SK-N-SH (cell line): ENCODE results near the gene PCDHB13. TPM values are rescaled to one million over a fixed set of nuclear protein-coding genes. Genes with fewer than 3 reads are reported as not detected.

ENCODE experiments used
- CTCF ChIA-PET: fragments of 300-600, 350-600 bp; formaldehyde crosslinking; extraction: SDS; loops from one replicate; lab custom pipeline; 2021; lab: Yijun Ruan, JAX
- POLR2A ChIA-PET: fragments of 350-600 bp; sonication (Branson Sonifier 250); formaldehyde crosslinking; extraction: SDS; loops from one replicate; lab custom pipeline; 2020; ENCODE audit warnings: antibody characterized with exemption, inconsistent platforms; lab: Yijun Ruan, JAX
- DNase-seq: peaks from one replicate; pipeline ENCODE4 v3.0.0; 2012
- H2AFZ ChIP-seq: fragments of 200-600 bp; sonication (generic); 2 replicates; pipeline ENCODE4 v1.8.1; 2016; ENCODE audit warnings: antibody characterized with exemption, mild to moderate bottlenecking, low read depth
- H3F3A ChIP-seq: fragments of 200-600 bp; sonication (generic); replicated peaks from 2 replicates; pipeline ENCODE3; 2016; ENCODE audit warnings: antibody characterized with exemption, mild to moderate bottlenecking; ENCODE audit not compliant: insufficient read depth
- H3K27ac ChIP-seq, 2 experiments: fragments of 200-500 bp in 1 of 2; fragments of 200-600 bp in 1 of 2; sonication (Bioruptor generic) in 1 of 2; sonication (generic), shearing (Covaris generic) in 1 of 2; 2 replicates each; pipeline versions ENCODE4 v1.5.1 to v1.6.1; 2014 to 2016; ENCODE audit warnings: low read depth in 2 of 2, inconsistent platforms in 1 of 2, low read length in 1 of 2, mild to moderate bottlenecking in 1 of 2, mixed read lengths in 1 of 2
- H3K27me3 ChIP-seq: fragments of 200-600 bp; sonication (generic), shearing (Covaris generic); 2 replicates; pipeline ENCODE4 v1.6.1; 2016; ENCODE audit warnings: mixed run types; ENCODE audit not compliant: insufficient read depth
- H3K36me3 ChIP-seq, 2 experiments: fragments of 200-500 bp in 1 of 2; fragments of 200-600 bp in 1 of 2; sonication (Bioruptor generic) in 1 of 2; sonication (generic) in 1 of 2; replicated peaks in 1 of 2; 2 replicates each; pipeline versions ENCODE3 to v1.5.1; 2014 to 2016; ENCODE audit warnings: low read length in 1 of 2, mild to moderate bottlenecking in 1 of 2; ENCODE audit not compliant: insufficient read depth in 2 of 2, control insufficient read depth in 1 of 2
- H3K4me1 ChIP-seq, 2 experiments: fragments of 200-500 bp in 1 of 2; fragments of 200-600 bp in 1 of 2; sonication (Bioruptor generic) in 1 of 2; sonication (generic), shearing (Covaris generic) in 1 of 2; 2 replicates each; pipeline versions ENCODE4 v1.5.1 to v1.6.1; 2014 to 2016; ENCODE audit warnings: low read depth in 1 of 2, low read length in 1 of 2, mixed run types in 1 of 2; ENCODE audit not compliant: insufficient read depth in 2 of 2, control insufficient read depth in 1 of 2
- H3K4me2 ChIP-seq: fragments of 200-600 bp; sonication (generic), shearing (Covaris generic); 2 replicates; pipeline ENCODE4 v1.6.1; 2017; ENCODE audit warnings: mixed run types
- H3K4me3 ChIP-seq, 2 experiments: fragments of 200-500 bp in 1 of 2; fragments of 200-600 bp in 1 of 2; sonication (Bioruptor generic) in 1 of 2; sonication (generic), shearing (Covaris generic) in 1 of 2; 2 replicates each; pipeline versions ENCODE4 v1.5.1 to v1.8.1; 2014 to 2016; ENCODE audit warnings: low read depth in 2 of 2, inconsistent platforms in 1 of 2, low read length in 1 of 2, mild to moderate bottlenecking in 1 of 2, mixed read lengths in 1 of 2, moderate library complexity in 1 of 2
- H3K79me2 ChIP-seq: fragments of 200-600 bp; sonication (generic); 2 replicates; pipeline ENCODE4 v1.8.1; 2017; ENCODE audit warnings: mild to moderate bottlenecking; ENCODE audit not compliant: insufficient read depth
- H3K9ac ChIP-seq: fragments of 200-600 bp; sonication (generic); 2 replicates; pipeline ENCODE4 v1.6.1; 2017; ENCODE audit warnings: mixed run types
- H3K9me2 ChIP-seq: fragments of 200-600 bp; sonication (generic); 2 replicates; pipeline ENCODE4 v1.6.1; 2017; ENCODE audit warnings: mixed run types
- H3K9me3 ChIP-seq: fragments of 200-600 bp; sonication (generic); 2 replicates; pipeline ENCODE4 v1.6.1; 2017; ENCODE audit warnings: mixed run types, mild to moderate bottlenecking, moderate library complexity
- H4K20me1 ChIP-seq: fragments of 200-600 bp; sonication (generic); 2 replicates; pipeline ENCODE4 v1.6.1; 2017; ENCODE audit warnings: mild to moderate bottlenecking, mixed run types; ENCODE audit not compliant: insufficient read depth
- CHD2 ChIP-seq: fragments of 150-350 bp; IDR thresholded peaks from 2 replicates; pipeline ENCODE4 v1.6.1; 2018; ENCODE audit warnings: low read length; ENCODE audit not compliant: partially characterized antibody
- FOSL2 ChIP-seq: IDR thresholded peaks from 2 replicates; pipeline ENCODE4 v1.4.0; 2012; ENCODE audit warnings: low read depth, mild to moderate bottlenecking, moderate library complexity, borderline replicate concordance
- GABPA ChIP-seq: IDR thresholded peaks from 2 replicates; pipeline ENCODE4 v1.4.0; 2012; ENCODE audit warnings: low read depth, mild to moderate bottlenecking
- IRF3 ChIP-seq: fragments of 150-350 bp; IDR thresholded peaks from 2 replicates; pipeline ENCODE4 v1.6.1; 2016; ENCODE audit warnings: mild to moderate bottlenecking, low read depth, low read length
- MAX ChIP-seq: IDR thresholded peaks from 2 replicates; pipeline ENCODE4 v1.4.0; 2012; ENCODE audit warnings: low read depth
- MXI1 ChIP-seq: IDR thresholded peaks from 2 replicates; pipeline ENCODE4 v1.6.1; 2012; ENCODE audit warnings: mild to moderate bottlenecking, low read depth, low read length, improper control_type of control experiment
- RFX5 ChIP-seq: IDR thresholded peaks from 2 replicates; pipeline ENCODE4 v1.6.1; 2012; ENCODE audit warnings: mild to moderate bottlenecking, improper control_type of control experiment, low read length
- RXRA ChIP-seq: IDR thresholded peaks from 2 replicates; pipeline ENCODE4 v1.4.0; 2012; ENCODE audit warnings: low read depth, mild to moderate bottlenecking, borderline replicate concordance
- TAF1 ChIP-seq: IDR thresholded peaks from 2 replicates; pipeline ENCODE4 v1.6.1; 2012; ENCODE audit warnings: low read depth, mild to moderate bottlenecking, low read length, moderate library complexity, borderline replicate concordance
- YY1 ChIP-seq: IDR thresholded peaks from 2 replicates; pipeline ENCODE4 v1.4.0; 2012; ENCODE audit warnings: low read depth, mild to moderate bottlenecking
- WGBS: methylation state at CpG from one replicate; pipeline ENCODE4 v1.1.6; 2017; ENCODE audit warnings: low lambda C conversion rate; 5-methylcytosine and 5-hydroxymethylcytosine counted together
- polyA plus RNA-seq, 3 experiments: library from polyadenylated mRNA; depleted of rRNA; stranded (reverse); fragments of >200 nt; gene quantifications; 2 replicates each; pipeline ENCODE4 v1.2.3, GENCODE V29; 2012
- TF ChIP-seq, protein P1 (sequence below): fragments of 200-600 bp; sonication (generic); IDR thresholded peaks from 2 replicates; pipeline ENCODE4 v1.6.1; 2017; ENCODE audit warnings: antibody characterized with exemption, mild to moderate bottlenecking, moderate library complexity
- TF ChIP-seq, protein P2 (sequence below): IDR thresholded peaks from 2 replicates; pipeline ENCODE4; 2012
- TF ChIP-seq, protein P3 (sequence below): IDR thresholded peaks from 2 replicates; pipeline ENCODE4 v1.4.0; 2012; ENCODE audit warnings: low read depth, borderline replicate concordance

PCDHB13 gene
- polyA plus RNA-seq, 1 of the 3 experiments (the other 2 are of a cell fraction) = 0.85 TPM

GRCh38 chr5:141236516-141237313, 23.0 kb downstream of the PCDHB13 start:
- Histone ChIP-seq H3K79me2 (no peaks in the 10 kb centered on the region), H3K9ac (no peak overlapping the region), H3K36me3 (no peaks in the 10 kb centered on the region), H2AFZ (no peak overlapping the region), H3K9me3 (peaks cover 13% of the 10 kb centered on the region), H3K9me2 (no peaks in the 10 kb centered on the region), H3K4me2 (no peak overlapping the region), H3K4me1 (no peaks in the 10 kb centered on the region), H3K4me3 (no peak overlapping the region; a peak in 1 of 4 replicates), H3K27ac (no peak overlapping the region), H3K27me3 (no peaks in the 10 kb centered on the region), H3F3A (peaks cover 3% of the 10 kb centered on the region), H4K20me1 (no peaks in the 10 kb centered on the region)
- no peak for DNase-seq
- TF ChIP-seq TAF1 (no peak), RXRA (no peak), IRF3 (no peak), GABPA (no peak), YY1 (no peak), RFX5 (no peak), FOSL2 (no peak), MXI1 (no peak), CHD2 (no peak), MAX (no peak)
- TF ChIP-seq, protein P1, sequence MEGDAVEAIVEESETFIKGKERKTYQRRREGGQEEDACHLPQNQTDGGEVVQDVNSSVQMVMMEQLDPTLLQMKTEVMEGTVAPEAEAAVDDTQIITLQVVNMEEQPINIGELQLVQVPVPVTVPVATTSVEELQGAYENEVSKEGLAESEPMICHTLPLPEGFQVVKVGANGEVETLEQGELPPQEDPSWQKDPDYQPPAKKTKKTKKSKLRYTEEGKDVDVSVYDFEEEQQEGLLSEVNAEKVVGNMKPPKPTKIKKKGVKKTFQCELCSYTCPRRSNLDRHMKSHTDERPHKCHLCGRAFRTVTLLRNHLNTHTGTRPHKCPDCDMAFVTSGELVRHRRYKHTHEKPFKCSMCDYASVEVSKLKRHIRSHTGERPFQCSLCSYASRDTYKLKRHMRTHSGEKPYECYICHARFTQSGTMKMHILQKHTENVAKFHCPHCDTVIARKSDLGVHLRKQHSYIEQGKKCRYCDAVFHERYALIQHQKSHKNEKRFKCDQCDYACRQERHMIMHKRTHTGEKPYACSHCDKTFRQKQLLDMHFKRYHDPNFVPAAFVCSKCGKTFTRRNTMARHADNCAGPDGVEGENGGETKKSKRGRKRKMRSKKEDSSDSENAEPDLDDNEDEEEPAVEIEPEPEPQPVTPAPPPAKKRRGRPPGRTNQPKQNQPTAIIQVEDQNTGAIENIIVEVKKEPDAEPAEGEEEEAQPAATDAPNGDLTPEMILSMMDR = no peak
- TF ChIP-seq, protein P2, sequence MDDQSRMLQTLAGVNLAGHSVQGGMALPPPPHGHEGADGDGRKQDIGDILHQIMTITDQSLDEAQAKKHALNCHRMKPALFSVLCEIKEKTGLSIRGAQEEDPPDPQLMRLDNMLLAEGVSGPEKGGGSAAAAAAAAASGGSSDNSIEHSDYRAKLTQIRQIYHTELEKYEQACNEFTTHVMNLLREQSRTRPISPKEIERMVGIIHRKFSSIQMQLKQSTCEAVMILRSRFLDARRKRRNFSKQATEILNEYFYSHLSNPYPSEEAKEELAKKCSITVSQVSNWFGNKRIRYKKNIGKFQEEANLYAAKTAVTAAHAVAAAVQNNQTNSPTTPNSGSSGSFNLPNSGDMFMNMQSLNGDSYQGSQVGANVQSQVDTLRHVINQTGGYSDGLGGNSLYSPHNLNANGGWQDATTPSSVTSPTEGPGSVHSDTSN = no peak
- TF ChIP-seq, protein P3, sequence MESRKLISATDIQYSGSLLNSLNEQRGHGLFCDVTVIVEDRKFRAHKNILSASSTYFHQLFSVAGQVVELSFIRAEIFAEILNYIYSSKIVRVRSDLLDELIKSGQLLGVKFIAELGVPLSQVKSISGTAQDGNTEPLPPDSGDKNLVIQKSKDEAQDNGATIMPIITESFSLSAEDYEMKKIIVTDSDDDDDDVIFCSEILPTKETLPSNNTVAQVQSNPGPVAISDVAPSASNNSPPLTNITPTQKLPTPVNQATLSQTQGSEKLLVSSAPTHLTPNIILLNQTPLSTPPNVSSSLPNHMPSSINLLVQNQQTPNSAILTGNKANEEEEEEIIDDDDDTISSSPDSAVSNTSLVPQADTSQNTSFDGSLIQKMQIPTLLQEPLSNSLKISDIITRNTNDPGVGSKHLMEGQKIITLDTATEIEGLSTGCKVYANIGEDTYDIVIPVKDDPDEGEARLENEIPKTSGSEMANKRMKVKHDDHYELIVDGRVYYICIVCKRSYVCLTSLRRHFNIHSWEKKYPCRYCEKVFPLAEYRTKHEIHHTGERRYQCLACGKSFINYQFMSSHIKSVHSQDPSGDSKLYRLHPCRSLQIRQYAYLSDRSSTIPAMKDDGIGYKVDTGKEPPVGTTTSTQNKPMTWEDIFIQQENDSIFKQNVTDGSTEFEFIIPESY = no peak
- 74% methylated on average over 26 of the region's 32 CpGs for WGBS
- CTCF ChIA-PET = no interaction called here
- POLR2A ChIA-PET = no interaction called here
